ENCODE data around the gene CAPN2.

DNA sequence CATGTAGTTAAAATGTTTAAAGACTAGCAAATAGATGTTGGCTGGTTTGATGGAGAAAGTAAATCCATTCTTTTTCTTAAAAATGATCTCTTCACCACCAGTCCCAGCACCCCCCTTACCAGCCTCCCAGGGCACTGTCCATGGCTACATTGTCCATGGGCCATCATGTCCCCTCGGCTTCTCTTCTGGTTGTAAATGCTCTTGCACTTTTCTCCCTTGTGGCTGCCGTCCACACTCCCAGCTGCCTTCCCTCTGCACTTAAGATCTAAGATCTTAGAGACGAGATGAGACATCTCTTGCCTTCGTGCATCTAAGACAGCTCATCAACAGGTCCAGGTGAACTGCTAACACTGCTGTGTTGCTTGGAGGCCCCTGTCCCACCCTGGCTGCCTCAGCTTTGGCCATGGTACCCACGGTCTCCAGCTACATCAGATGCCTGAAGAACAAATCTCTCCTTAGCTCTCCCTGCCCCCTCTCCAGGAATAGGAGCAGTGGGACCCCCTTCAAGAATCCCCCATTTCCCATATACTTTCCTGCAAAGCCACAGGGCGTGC is 11.1 kb downstream of the CAPN2 start:
- TF ChIP-seq, protein P1, sequence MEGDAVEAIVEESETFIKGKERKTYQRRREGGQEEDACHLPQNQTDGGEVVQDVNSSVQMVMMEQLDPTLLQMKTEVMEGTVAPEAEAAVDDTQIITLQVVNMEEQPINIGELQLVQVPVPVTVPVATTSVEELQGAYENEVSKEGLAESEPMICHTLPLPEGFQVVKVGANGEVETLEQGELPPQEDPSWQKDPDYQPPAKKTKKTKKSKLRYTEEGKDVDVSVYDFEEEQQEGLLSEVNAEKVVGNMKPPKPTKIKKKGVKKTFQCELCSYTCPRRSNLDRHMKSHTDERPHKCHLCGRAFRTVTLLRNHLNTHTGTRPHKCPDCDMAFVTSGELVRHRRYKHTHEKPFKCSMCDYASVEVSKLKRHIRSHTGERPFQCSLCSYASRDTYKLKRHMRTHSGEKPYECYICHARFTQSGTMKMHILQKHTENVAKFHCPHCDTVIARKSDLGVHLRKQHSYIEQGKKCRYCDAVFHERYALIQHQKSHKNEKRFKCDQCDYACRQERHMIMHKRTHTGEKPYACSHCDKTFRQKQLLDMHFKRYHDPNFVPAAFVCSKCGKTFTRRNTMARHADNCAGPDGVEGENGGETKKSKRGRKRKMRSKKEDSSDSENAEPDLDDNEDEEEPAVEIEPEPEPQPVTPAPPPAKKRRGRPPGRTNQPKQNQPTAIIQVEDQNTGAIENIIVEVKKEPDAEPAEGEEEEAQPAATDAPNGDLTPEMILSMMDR (conservative IDR thresholded peaks at IDR 0.05; ENCODE audit: low read length) = no peak
- TF ChIP-seq EZH2phosphoT487 (IDR thresholded peaks at IDR 0.05; ENCODE audit: borderline replicate concordance, low read depth, low read length) = no peak

Data from OCI-LY7 (cell line).